ENCODE measurements around the gene VGLL1.

VGLL1 gene

DNA sequence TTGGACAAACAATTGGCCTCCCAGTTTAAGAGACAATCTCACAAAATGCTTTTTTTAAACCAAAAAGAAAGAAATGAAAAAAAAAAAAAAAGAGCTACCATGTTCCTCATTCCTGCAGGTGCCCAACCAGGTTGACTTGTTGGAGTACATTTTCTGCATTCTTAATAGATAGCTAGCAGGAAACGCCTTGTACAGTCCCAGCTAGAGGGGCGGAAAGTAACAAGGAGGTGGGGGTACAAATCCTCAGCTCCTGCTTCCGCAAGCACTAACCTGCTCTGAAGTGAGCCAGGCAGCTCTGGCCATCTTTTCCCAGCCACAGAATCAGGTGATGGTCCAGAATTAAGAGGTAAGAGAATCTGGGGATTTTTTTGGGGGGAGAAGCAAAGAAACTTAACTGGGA is at the start of gene VGLL1:
Gene VGLL1, plus strand, starts transcription at position 265 of the 400 bp plus-strand sequence. CDS start 3,806 bp downstream, outside the sequence.
- DNase-seq (ENCODE audit: low read depth, low spot score), result no peak

GRCh38 chrX:136487647-136488046 is 44.4 kb upstream of the VGLL1 start, which contains the start of gene BRS3:
BRS3 (plus strand) TSS chrX:136487947; CDS start chrX:136488115, 168 bp downstream.
- no peak for DNase-seq (ENCODE audit: low read depth, low spot score)

DNA sequence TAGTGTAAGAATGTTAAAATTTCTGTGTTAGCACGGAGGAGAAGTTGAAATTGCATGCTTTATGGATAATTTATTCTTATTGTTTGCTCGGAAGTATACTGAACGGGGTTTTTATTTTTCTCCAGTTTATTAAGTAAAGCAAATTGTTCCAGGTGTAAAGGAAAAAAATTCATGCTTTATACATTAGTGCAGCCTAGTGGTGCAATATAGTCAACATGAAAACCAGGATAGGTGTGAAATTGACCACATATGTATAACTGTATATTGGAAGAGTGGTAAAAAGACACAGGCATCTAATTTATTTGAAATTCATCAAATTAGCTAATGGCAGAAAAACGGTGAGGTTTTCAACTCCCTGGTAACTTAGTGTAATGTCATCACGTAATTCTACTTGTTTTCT is 43.3 kb upstream of the VGLL1 start:
- DNase-seq (ENCODE audit: low read depth, low spot score), result no peak

DNA sequence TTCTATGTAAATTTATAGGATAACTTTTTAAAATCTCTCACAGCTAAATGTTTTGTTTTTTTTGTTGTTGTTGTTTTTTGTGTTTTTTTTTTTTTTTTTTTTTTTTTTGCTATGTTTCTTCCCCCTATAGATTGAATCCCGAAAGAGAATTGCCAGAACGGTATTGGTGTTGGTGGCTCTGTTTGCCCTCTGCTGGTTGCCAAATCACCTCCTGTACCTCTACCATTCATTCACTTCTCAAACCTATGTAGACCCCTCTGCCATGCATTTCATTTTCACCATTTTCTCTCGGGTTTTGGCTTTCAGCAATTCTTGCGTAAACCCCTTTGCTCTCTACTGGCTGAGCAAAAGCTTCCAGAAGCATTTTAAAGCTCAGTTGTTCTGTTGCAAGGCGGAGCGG is 40.2 kb upstream of the VGLL1 start:
- no peak for DNase-seq (ENCODE audit: low read depth, low spot score)

DNA sequence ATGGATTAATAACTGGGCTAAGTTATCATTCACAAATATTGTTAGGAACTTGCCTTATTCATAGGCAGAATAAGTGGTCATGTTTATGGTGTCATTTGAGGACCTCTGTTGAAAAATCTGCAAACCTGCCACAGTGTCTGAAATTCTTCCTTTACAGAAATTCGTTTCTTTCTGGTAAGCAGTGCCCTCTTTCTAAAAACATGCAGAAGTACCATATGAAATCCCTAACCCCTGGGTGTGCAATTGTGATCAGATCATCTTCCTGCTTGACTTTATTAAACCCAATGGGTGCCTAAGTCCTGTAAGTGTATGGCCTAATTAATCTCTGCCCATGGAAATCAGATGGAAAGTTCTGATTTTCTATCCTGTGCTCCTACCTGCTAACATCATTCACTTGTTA is 39.0 kb upstream of the VGLL1 start:
- no peak for DNase-seq (ENCODE audit: low read depth, low spot score)

- no peak for DNase-seq (ENCODE audit: low read depth, low spot score)
Measured at GRCh38 chrX:136495043-136495442, 37.0 kb upstream of the VGLL1 start.

- no peak for DNase-seq (ENCODE audit: low read depth, low spot score)
Measured at GRCh38 chrX:136496186-136496763, 35.7 kb upstream of the VGLL1 start.

DNA sequence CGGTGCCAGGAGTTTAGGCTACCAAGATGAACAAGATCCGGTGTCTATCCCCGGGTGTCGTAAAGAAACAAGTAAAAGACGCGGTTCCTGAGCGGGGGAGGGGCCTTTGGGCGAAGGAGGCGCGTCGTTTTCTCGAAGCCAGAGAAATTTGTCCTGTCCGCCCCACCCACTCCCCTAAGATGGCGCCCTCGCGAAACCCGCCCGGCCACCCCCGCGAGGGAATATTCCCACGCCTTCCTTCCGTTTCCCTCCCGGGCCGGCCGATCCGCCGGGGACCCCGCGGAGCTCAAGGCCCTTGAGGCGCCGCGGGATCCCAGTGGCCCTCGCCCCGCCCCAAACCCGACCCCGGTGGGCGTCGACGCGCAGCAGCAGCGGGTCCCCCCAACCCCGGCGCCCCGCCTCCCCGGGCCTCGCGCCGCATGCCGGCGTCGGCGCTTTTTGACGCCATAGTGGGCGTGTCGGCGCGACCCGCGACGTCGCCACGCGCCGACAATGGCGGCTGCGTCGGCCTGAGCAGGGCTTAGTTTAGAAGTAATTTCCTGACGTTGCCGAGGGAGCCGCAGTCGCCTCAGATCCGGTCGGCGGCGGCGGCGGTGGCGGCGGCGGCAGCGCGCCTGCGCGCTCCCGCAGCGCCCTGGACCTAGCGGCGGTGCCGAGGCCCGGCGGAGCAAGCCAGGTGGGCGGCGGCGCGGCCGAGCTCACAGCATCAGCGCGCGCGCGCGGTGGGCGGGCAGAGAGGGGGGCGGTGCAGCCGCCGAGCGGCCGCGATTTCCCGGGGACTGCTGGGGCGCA is 35.1 kb upstream of the VGLL1 start:
- peak; percentile 90 for DNase-seq (ENCODE audit: low read depth, low spot score)

GRCh38 chrX:136497556-136498052 is 34.4 kb upstream of the VGLL1 start, which contains the start of gene HTATSF1:
HTATSF1 (plus strand) TSS chrX:136497592; CDS start chrX:136497685, 93 bp downstream.
- DNase-seq (ENCODE audit: low read depth, low spot score), result no peak

DNA sequence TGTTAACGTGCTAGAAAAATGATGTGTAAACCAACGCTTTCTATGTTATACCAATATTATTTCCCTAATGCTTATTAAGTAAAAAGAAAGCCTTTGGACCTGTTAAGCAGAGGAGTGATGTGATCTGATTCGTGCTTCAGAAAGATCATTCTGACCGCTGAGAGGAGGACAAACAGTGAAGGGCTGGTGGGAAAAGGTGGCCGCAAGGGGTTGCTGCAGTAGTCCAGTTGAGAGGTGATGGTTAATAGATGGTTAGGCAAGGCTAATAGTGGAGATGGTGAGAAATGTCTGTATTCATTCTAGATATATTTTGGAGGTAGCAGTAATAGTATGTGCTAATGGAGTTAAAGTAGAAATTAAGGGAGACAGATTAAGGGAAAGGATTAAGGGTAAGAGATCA is 12.9 kb upstream of the VGLL1 start:
- no peak for DNase-seq (ENCODE audit: low read depth, low spot score)

DNA sequence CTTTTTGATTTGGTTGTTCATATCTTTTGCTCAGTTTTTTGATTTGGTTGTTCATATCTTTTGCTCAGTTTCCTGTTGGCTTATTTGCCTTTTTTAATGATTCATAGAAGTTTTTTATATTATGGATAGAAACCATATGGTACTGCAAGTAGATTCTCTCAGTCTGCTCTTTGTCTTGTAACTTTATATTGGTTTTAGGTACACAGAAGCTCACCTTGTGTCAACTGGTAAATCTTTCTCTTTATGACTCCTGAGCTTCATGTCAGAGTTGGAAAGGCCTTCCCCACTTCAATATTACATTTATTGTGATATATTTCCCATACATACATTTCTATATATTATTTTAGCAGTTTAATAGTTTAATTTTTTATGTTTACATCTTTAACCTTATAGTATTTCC is 8.2 kb upstream of the VGLL1 start:
- DNase-seq (ENCODE audit: low read depth, low spot score), result no peak

DNA sequence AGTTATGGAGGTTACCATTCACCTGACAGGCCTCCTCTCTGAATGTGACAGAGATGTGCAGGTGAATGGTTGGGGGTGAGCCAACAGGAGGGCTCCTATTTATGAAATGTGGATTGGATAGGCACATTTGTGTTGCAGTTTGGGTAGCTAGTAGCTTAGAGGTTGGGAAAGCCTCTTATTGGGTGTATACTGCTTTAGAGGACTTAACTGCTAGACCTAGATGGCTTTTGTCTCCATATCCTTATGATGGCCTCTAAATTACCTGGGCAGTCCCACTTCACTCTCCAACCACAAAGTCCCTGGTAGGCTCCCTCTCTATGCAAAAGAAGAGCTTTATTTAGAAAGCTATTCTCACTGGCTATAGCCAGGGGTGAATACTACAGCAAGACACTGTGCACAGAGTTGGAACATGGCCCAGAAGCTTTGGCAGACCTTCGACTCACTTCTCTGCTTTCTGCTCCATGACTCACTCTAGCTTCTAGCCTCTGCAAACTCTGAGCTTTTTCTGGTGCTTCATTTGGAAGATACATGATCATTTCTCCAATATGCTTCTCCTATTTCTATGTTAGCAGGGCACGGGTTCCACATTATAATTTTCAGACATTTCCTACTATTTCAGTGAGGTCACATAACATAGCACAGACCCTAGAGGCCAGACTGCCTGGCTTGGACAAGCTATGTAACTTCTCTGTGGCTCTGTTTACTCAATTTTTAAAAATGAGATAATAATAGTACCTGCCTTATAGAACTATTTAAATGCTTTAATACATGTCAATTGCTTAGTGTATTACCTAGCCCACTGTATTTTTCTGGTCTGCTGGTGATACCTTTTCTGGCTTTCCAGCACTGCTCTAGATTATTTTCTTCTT is 6.0 kb upstream of the VGLL1 start:
- DNase-seq (ENCODE audit: low read depth, low spot score), result peak; percentile 87

- no peak for DNase-seq (ENCODE audit: low read depth, low spot score)
Measured at GRCh38 chrX:136528645-136529315, 3.2 kb upstream of the VGLL1 start.

DNA sequence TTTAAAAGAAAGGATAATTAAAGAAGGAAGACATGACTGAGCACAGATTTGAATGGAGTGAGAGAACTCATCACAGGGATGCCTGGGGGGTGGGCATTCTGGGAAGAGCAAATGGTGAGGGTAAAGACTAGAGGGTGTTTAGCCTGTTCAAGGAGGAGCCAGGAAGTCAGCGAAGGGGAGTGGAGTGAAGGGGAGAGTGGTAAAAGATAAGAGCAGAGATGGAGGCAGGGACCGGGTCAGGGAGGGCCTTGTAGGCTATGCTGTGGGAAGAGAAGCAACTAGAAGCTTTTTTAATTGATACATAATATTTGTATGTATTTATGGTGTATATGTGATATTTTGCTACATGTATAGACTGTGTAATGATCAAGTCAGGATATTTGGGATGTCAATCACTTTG is 2.2 kb upstream of the VGLL1 start:
- no peak for DNase-seq (ENCODE audit: low read depth, low spot score)

- DNase-seq (ENCODE audit: low read depth, low spot score), result no peak
Measured at GRCh38 chrX:136534131-136534530, 2.1 kb downstream of the VGLL1 start.

GRCh38 chrX:136538811-136539210 is 6.8 kb downstream of the VGLL1 start:
- DNase-seq (ENCODE audit: low read depth, low spot score), result no peak

- DNase-seq (ENCODE audit: low read depth, low spot score), result no peak
Measured at GRCh38 chrX:136540226-136540625, 8.2 kb downstream of the VGLL1 start.

- no peak for DNase-seq (ENCODE audit: low read depth, low spot score)
Measured at GRCh38 chrX:136541294-136541693, 9.3 kb downstream of the VGLL1 start.

GRCh38 chrX:136542281-136542680 is 10.3 kb downstream of the VGLL1 start:
- DNase-seq (ENCODE audit: low read depth, low spot score), result no peak

- no peak for DNase-seq (ENCODE audit: low read depth, low spot score)
Measured at GRCh38 chrX:136546371-136546781, 14.4 kb downstream of the VGLL1 start.

GRCh38 chrX:136549226-136549625 is 17.2 kb downstream of the VGLL1 start:
- no peak for DNase-seq (ENCODE audit: low read depth, low spot score)

All from astrocyte of the hippocampus (primary cell).